Effector memory CD8-positive, alpha-beta T cell (primary cell): ENCODE measurements around the gene ZNF655.
A peak's percentile ranks its signal among the peaks of the same experiment; 100 is the strongest.

Source experiments
- ATAC-seq: fragments of 150-1000 bp; cut with Tn5 transposase; replicated peaks from 2 replicates; pipeline ENCODE4 v1.10.0; 2021; ENCODE audit warnings: mild to moderate bottlenecking, moderate library complexity
- DNase-seq, 3 experiments: peaks; one replicate each; pipeline ENCODE4 v3.0.0; 2021
- H3K27ac Mint-ChIP-seq, 2 donors: one replicate each; pipeline ENCODE4 v1.8.0; 2022; ENCODE audit warnings: mild to moderate bottlenecking in 2 of 2, mixed read lengths in 2 of 2, moderate library complexity in 2 of 2
- H3K27me3 Mint-ChIP-seq, 2 donors: one replicate each; pipeline ENCODE4 v1.8.0; 2022; ENCODE audit warnings: mixed read lengths in 2 of 2
- H3K36me3 Mint-ChIP-seq: one replicate; pipeline ENCODE4 v1.8.0; 2022; ENCODE audit warnings: mild to moderate bottlenecking, moderate library complexity, mixed read lengths; ENCODE audit not compliant: insufficient read depth
- H3K4me1 Mint-ChIP-seq, 2 donors: one replicate each; pipeline ENCODE4 v1.8.0; 2022; ENCODE audit warnings: low read depth in 2 of 2, mixed read lengths in 2 of 2
- H3K4me3 Mint-ChIP-seq, 2 donors: one replicate each; pipeline ENCODE4 v1.8.0; 2022; ENCODE audit warnings: mild to moderate bottlenecking in 2 of 2, mixed read lengths in 2 of 2, moderate library complexity in 2 of 2
- H3K9me3 Mint-ChIP-seq, 2 donors: one replicate each; pipeline ENCODE4 v1.8.0; 2022; ENCODE audit warnings: mixed read lengths in 2 of 2

Gene ZNF655

GRCh38 chr7:99623702-99624447 is 65.4 kb downstream of the ZNF655 start:
- H3K36me3 Mint-ChIP-seq: peaks cover 66% of the 10 kb centered on the region
- ATAC-seq (peak; percentile 29), DNase-seq (peak in 1 of 3 experiments; percentile 17)
- peak overlapping the region; percentile 94 to 98 for H3K27ac Mint-ChIP-seq
- H3K9me3 Mint-ChIP-seq: no peaks in the 10 kb centered on the region
- no peaks in the 10 kb centered on the region for H3K27me3 Mint-ChIP-seq
- H3K4me3 Mint-ChIP-seq: peak overlapping the region; percentile 89 to 92
- H3K4me1 Mint-ChIP-seq: peaks cover 40 to 43% of the 10 kb centered on the region in 2 donors

- Mint-ChIP-seq H3K9me3 (no peaks in the 10 kb centered on the region), H3K4me1 (peaks cover 37% of the 10 kb centered on the region in 2 donors), H3K4me3 (peak overlapping the region; percentile 89 to 92), H3K27ac (peak overlapping the region; percentile 94 to 98), H3K27me3 (no peaks in the 10 kb centered on the region), H3K36me3 (peaks cover 67% of the 10 kb centered on the region)
- peak; percentile 95 for ATAC-seq
- DNase-seq: peak; percentile 67 to 71 (median 70)
Observed at GRCh38 chr7:99624484-99624883, 66.0 kb downstream of the ZNF655 start.

- ATAC-seq: no peak
- Mint-ChIP-seq H3K4me1 (peaks cover 34% of the 10 kb centered on the region in 2 donors), H3K4me3 (peak overlapping the region; percentile 89 to 92), H3K36me3 (peaks cover 65% of the 10 kb centered on the region), H3K27ac (peak overlapping the region; percentile 94 to 98), H3K27me3 (no peaks in the 10 kb centered on the region), H3K9me3 (no peaks in the 10 kb centered on the region)
- no peak for DNase-seq
Observed at GRCh38 chr7:99625321-99625720, 66.9 kb downstream of the ZNF655 start.

GRCh38 chr7:99625961-99626360 is 67.5 kb downstream of the ZNF655 start:
- Mint-ChIP-seq H3K36me3 (peaks cover 62% of the 10 kb centered on the region), H3K9me3 (no peaks in the 10 kb centered on the region), H3K27me3 (no peaks in the 10 kb centered on the region), H3K27ac (peak overlapping the region; percentile 94 to 96), H3K4me3 (no peak overlapping the region), H3K4me1 (peaks cover 38 to 40% of the 10 kb centered on the region in 2 donors)
- DNase-seq (no peak), ATAC-seq (no peak)
